SJCRH30 (cell line): ENCODE results near the gene ZNF592. TPM values are rescaled to one million over a fixed set of nuclear protein-coding genes. Genes with fewer than 3 reads are reported as not detected.

Source experiments
- DNase-seq, 2 experiments: peaks; one replicate each; pipeline ENCODE4 v3.0.0-alpha.2; 2015 to 2020
- H3K27ac ChIP-seq: fragments of 250-450 bp; sonication (Bioruptor Pico); 2 replicates; pipeline ENCODE4 v1.5.1; 2020; ENCODE audit warnings: mild to moderate bottlenecking, moderate library complexity
- H3K27me3 ChIP-seq: fragments of 250-450 bp; sonication (Bioruptor Pico); 2 replicates; pipeline ENCODE4 v1.5.1; 2020; ENCODE audit warnings: mild to moderate bottlenecking, moderate library complexity
- H3K36me3 ChIP-seq: fragments of 250-450 bp; sonication (Bioruptor Pico); 2 replicates; pipeline ENCODE4 v1.5.1; 2020; ENCODE audit warnings: mild to moderate bottlenecking, moderate library complexity
- H3K4me1 ChIP-seq: fragments of 250-450 bp; sonication (Bioruptor Pico); 2 replicates; pipeline ENCODE4 v1.5.1; 2020; ENCODE audit warnings: mild to moderate bottlenecking, moderate library complexity
- H3K4me3 ChIP-seq: fragments of 250-450 bp; sonication (Bioruptor Pico); 2 replicates; pipeline ENCODE4 v1.5.1; 2020; ENCODE audit warnings: mild to moderate bottlenecking, moderate library complexity
- H3K9me3 ChIP-seq: fragments of 250-450 bp; sonication (Bioruptor Pico); replicated peaks from 2 replicates; pipeline ENCODE4 v1.5.1; 2020; ENCODE audit warnings: mild to moderate bottlenecking, moderate library complexity
- total RNA-seq: library from RNA; depleted of rRNA; stranded (reverse); fragments of >200 nt; shearing (Covaris generic); gene quantifications from 2 replicates; pipeline ENCODE4 v1.2.3, GENCODE V29; 2014; rRNA removed

Gene ZNF592, protein sequence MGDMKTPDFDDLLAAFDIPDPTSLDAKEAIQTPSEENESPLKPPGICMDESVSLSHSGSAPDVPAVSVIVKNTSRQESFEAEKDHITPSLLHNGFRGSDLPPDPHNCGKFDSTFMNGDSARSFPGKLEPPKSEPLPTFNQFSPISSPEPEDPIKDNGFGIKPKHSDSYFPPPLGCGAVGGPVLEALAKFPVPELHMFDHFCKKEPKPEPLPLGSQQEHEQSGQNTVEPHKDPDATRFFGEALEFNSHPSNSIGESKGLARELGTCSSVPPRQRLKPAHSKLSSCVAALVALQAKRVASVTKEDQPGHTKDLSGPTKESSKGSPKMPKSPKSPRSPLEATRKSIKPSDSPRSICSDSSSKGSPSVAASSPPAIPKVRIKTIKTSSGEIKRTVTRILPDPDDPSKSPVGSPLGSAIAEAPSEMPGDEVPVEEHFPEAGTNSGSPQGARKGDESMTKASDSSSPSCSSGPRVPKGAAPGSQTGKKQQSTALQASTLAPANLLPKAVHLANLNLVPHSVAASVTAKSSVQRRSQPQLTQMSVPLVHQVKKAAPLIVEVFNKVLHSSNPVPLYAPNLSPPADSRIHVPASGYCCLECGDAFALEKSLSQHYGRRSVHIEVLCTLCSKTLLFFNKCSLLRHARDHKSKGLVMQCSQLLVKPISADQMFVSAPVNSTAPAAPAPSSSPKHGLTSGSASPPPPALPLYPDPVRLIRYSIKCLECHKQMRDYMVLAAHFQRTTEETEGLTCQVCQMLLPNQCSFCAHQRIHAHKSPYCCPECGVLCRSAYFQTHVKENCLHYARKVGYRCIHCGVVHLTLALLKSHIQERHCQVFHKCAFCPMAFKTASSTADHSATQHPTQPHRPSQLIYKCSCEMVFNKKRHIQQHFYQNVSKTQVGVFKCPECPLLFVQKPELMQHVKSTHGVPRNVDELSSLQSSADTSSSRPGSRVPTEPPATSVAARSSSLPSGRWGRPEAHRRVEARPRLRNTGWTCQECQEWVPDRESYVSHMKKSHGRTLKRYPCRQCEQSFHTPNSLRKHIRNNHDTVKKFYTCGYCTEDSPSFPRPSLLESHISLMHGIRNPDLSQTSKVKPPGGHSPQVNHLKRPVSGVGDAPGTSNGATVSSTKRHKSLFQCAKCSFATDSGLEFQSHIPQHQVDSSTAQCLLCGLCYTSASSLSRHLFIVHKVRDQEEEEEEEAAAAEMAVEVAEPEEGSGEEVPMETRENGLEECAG (N-terminal part only)
- total RNA-seq = 12.6 and 13.0 TPM in 2 replicates

DNA sequence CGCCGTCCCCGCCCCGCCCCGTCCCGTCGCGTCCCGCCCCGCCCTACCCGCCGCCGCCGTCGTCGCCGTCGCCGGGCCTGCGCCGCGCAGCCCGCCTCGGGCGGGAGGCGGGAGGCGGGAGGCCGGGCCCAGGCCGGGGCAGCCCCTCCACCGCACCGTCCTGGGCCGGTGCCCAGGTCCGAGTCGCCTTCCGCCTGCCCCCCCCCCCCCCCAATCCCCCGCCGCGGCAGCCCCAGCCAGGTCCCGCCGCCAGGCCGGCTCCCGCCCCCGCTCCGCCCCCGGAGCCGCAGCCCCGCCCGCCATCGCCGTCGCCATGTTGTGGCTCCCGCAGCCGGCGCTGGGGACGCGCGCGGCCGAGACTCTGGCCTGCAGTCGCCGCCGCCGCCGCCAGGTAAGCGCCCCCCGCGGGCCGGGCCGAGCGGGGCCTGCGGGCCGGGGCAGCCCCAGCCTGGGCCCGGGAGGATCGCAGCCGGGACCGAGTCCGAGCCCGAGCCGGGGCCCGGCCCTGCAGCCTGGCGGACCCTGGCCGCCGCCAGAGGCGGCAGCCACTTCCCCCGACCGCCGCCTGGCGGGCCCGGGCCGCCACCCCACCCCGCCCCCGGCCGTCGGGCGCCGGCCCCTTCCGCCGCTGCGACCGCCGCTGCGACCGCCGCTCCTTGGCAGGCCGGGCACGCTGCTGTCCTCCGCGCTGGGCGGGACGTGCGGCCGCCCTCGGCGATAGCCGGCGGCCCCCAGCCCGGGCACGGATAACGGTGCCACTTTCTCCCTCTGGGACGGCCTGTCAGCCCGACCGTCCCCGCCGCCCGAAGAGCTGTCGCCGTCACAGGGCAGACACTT, at the start of gene ZNF592:
ZNF592 (plus strand) TSS at position 319 of the 837 bp plus-strand sequence. CDS start 34,084 bp downstream, outside the sequence.
- no peaks in the 10 kb centered on the region for H3K36me3 ChIP-seq
- no peaks in the 10 kb centered on the region for H3K9me3 ChIP-seq
- H3K4me1 ChIP-seq = peaks cover 17% of the 10 kb centered on the region
- DNase-seq = peak; percentile 68 to 75
- no peaks in the 10 kb centered on the region for H3K27me3 ChIP-seq
- H3K4me3 ChIP-seq = peak within 1 kb of the TSS; percentile 92
- peak within 1 kb of the TSS; percentile 83 for H3K27ac ChIP-seq

DNA sequence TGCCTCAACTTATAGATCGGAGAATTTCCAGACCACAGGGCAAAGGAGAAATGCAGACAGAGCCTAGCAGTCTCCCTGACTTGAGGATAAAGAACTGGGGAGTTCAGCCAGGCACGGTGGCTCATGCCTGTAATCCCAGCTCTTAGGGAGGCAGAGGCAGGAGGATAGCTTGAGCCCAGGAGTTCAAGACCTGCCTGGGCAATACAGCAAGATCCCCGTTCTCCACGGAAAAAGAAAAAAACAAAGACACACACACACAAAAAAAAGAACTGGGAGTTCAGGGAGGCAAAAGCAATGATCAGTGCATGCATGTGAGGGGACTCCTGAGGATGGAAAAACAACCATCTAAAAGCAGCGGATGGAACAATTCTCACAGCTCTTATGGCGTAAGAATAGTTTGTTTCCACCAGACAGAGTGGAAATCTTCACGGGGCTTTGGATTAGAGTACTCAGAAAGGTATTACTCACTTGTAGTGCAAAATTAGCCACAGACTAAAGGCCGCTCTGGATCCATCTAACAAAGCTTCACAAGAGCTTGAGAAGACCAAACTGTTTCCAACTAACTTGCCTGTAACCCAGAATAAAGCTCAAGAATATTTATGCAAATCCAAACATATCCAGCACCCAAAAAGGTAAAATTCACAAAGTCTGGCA, 48.7 kb upstream of the ZNF592 start:
- H3K4me1 ChIP-seq = no peaks in the 10 kb centered on the region
- no peak overlapping the region for H3K27ac ChIP-seq
- H3K36me3 ChIP-seq = peaks cover 16% of the 10 kb centered on the region; the same call in 1 of the 2 replicates
- H3K27me3 ChIP-seq = no peaks in the 10 kb centered on the region; the same call in 1 of the 2 replicates
- H3K9me3 ChIP-seq = no peaks in the 10 kb centered on the region
- H3K4me3 ChIP-seq = no peak overlapping the region
- no peak for DNase-seq

DNA sequence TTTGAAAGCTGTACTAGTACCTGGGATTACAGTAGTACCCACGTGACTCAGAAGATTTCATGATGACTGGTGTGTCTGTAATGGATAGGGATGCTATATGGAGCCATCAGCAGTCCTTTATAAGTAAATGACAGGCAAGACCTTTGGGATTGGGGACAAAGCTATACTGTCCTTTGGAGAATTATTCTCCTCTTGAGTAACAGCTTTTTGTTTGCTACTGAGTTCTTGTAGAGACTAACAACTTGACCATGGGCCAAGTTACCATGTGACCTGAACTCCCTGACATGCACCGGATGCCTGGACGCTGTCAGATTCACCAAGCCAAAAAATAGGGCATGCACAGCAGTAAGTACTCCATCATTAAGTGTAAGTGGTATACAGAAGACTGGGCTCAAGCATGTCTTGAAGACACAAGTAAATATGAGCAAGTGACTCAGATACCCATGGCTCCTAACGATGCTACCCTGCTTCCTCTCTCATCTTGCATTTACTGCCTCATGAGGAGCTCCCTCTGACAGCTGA, 45.4 kb upstream of the ZNF592 start:
- no peaks in the 10 kb centered on the region for H3K9me3 ChIP-seq
- H3K27me3 ChIP-seq = no peaks in the 10 kb centered on the region; the same call in 1 of the 2 replicates
- H3K36me3 ChIP-seq = peaks cover 24% of the 10 kb centered on the region
- no peak for DNase-seq
- no peaks in the 10 kb centered on the region for H3K4me1 ChIP-seq
- H3K4me3 ChIP-seq = no peak overlapping the region
- H3K27ac ChIP-seq = no peak overlapping the region

DNA sequence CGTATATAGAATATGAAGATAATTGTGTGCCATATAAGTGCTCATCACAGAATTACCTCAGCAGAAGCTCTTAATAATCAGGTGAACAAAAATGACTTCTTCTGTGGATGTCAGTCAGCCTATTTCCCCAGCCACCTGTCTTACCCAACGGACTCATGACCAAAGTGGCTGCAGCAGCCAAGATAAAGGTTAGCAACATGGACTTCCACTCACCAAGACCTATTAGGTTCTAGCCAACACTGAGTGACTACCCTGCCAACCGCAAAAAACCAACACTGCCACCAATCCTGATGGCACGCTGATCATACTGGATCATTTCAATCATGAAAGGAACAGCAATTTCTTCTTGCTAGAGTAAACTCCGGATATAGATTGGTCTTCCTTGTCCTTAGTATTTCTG, 44.6 kb upstream of the ZNF592 start:
- no peaks in the 10 kb centered on the region for H3K4me1 ChIP-seq
- H3K36me3 ChIP-seq = peaks cover 24% of the 10 kb centered on the region
- no peak for DNase-seq
- H3K27me3 ChIP-seq = no peaks in the 10 kb centered on the region
- no peaks in the 10 kb centered on the region for H3K9me3 ChIP-seq
- H3K4me3 ChIP-seq = no peak overlapping the region
- no peak overlapping the region for H3K27ac ChIP-seq

DNA sequence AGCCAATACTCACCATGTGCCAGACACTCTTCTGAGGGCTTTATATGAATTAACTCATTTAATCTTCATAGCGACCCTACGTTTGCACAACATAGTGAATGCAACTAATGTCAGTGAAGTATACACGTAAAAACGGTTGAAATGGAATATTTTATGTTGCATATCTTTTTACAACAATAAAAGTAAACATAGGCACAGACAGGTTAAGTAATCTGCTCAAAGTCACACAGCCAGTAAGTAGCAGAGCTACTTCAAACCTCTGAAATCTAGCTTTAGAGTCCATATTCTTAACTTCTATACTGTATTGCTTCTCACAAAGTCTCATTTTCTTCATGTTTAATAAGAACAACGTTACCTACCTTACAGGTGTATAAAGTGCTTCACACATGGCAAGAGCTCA, 34.0 kb upstream of the ZNF592 start:
- no peaks in the 10 kb centered on the region for H3K27me3 ChIP-seq
- H3K9me3 ChIP-seq = no peaks in the 10 kb centered on the region
- H3K27ac ChIP-seq = no peak overlapping the region
- peaks cover 5% of the 10 kb centered on the region; the same call in 1 of the 2 replicates for H3K4me1 ChIP-seq
- DNase-seq = no peak
- peaks cover 9% of the 10 kb centered on the region for H3K36me3 ChIP-seq
- H3K4me3 ChIP-seq = peak overlapping the region; percentile 86

DNA sequence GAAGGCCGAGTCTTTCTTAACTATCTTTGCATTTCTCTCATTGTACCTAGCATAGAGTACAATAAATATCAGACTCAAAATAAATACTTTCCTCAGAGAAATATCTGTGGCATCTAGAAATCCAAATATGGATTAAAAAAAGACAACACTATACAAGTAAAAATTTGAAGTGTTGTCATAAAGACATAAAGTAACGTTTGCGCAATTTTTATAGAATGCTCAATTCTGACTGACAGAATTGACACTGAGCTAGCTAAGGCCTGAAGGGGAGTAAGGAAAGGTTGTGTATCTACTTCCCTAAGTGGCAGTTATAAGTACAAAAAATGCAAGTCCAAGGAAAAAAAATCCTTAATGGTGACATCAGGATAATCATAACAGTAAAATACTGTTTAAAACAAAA, 33.6 kb upstream of the ZNF592 start:
- H3K9me3 ChIP-seq = no peaks in the 10 kb centered on the region
- peak overlapping the region; percentile 86 for H3K4me3 ChIP-seq
- no peak for DNase-seq
- peaks cover 5% of the 10 kb centered on the region; the same call in 1 of the 2 replicates for H3K4me1 ChIP-seq
- no peaks in the 10 kb centered on the region for H3K27me3 ChIP-seq
- peaks cover 6% of the 10 kb centered on the region for H3K36me3 ChIP-seq
- H3K27ac ChIP-seq = no peak overlapping the region; the same call in 1 of the 2 replicates

DNA sequence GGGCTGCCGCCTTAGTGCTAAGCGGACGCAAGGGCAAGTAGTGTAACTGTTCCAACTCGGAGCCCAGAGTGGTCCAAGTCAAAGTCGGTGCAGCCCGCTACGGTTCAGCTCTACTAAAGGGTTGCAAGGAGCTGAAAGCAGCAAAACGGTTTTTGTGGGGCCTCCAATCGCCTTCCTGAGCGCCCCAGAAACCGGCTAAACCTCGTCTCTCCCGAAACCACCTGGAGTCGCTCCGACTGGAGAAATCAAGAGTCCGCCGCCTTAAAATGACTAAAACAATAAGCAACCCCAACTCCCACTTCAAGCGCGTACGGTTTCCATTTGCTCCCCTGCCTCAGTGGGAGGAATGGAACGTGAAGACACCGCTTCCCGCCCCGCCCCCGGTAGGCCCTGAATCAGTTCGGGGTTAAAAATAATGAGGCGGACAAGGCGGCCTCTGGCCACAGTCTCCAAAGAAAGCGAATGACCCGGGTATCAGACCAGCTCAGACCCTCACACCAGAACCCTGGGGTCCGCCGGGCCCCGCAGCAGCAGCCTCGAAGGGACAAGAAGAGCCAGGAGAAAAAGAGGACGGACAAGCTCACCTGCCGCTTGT, 32.9 kb upstream of the ZNF592 start:
- Histone ChIP-seq H3K27me3 (no peaks in the 10 kb centered on the region), H3K9me3 (no peaks in the 10 kb centered on the region), H3K4me1 (peaks cover 5% of the 10 kb centered on the region; the same call in 1 of the 2 replicates), H3K27ac (peak overlapping the region; percentile 62), H3K36me3 (no peaks in the 10 kb centered on the region; the same call in 1 of the 2 replicates), H3K4me3 (peak overlapping the region; percentile 86)
- DNase-seq = peak; percentile 11 to 44

DNA sequence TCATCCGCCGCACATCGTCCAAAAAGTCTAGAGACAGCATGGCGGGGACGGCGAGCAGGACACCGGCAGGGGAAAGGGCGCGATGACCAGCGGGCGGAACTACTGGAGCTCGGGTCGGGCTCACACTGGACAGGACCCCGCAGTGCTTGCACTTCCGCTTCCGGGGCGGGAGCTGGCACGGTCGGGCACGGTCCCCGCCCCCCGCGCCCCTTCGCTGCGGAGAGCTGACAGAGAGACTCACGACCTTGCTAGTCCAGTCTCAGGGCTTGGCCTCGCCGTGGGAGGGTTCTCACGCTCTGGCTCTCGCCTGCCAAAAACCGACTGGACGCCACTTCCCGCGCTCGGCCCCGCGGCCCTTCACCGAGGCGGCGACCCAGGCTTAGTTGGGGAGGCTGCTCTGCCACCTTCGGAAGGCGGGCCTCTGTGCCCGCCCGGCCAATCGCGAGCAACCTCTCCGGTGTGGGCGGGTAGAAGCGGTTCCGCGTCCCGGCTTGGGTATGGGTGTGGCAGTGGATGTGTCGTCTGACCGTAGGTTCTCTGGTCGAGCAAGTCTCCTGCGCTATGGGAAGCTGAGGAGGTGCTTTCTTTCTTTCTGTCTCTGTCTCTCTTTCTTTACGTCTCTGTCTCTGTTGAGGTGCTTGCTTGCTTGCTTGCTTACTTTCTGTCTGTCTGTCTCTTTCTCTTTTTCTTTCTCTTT, 32.2 kb upstream of the ZNF592 start, which contains the start of gene SEC11A:
SEC11A (minus strand) TSS at position 104 of the 697 bp plus-strand sequence; CDS start at position 40, 64 bp downstream.
- peak; percentile 94 for DNase-seq
- Histone ChIP-seq H3K4me3 (peak within 1 kb of the TSS; percentile 86), H3K27me3 (no peaks in the 10 kb centered on the region), H3K9me3 (no peaks in the 10 kb centered on the region), H3K36me3 (no peaks in the 10 kb centered on the region), H3K4me1 (peaks cover 9% of the 10 kb centered on the region), H3K27ac (peak within 1 kb of the TSS; percentile 62)

DNA sequence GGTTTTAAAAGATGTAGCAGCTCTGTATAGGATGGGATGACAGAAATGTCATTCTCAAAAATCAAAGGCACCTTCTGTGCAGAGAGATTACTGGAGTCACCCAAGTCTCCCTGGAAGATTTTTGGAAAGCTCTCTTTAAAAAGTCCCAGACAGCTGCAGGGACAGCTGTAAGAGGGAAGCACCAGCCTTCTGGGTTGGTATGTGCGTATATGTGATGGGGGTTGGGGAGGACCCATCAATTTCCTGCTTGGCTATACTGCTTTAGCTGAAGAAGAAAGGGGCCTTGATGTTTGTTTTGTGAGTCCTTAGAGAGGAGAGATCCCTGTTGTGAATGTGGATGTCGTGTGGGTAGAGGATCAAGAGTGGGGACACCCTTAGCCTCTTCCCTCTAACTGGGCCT, 27.0 kb upstream of the ZNF592 start:
- Histone ChIP-seq H3K27ac (no peak overlapping the region), H3K9me3 (no peaks in the 10 kb centered on the region)
- peak; percentile 61 to 73 for DNase-seq

DNA sequence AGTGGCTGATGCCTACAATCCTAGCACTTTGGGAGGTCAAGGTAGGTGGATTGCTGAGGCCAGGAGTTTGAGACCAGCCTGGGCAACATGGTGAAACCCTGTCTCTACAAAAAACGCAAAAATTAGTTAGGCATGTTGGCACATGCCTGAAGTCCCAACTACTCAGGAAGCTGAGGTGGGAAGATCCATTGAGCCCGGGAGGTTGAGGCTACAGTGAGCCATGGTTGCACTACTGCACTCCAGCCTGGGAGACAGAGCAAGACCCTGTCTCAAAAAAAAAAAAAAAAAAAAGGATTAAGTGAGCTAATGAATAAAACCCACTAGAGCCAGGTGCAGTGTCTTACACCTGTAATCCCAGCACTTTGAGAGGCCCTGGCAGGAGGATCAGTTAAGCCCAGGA, 25.8 kb upstream of the ZNF592 start:
- H3K27ac ChIP-seq = no peak overlapping the region
- H3K9me3 ChIP-seq = no peaks in the 10 kb centered on the region
- peaks cover 17% of the 10 kb centered on the region for H3K4me1 ChIP-seq
- H3K27me3 ChIP-seq = no peaks in the 10 kb centered on the region
- DNase-seq = no peak
- H3K36me3 ChIP-seq = no peaks in the 10 kb centered on the region
- no peak overlapping the region for H3K4me3 ChIP-seq

More for the DNA sequence above, 27.0 kb upstream of the ZNF592 start:
- no peaks in the 10 kb centered on the region for H3K27me3 ChIP-seq
- H3K36me3 ChIP-seq = no peaks in the 10 kb centered on the region
- peaks cover 17% of the 10 kb centered on the region for H3K4me1 ChIP-seq
- no peak overlapping the region for H3K4me3 ChIP-seq

DNA sequence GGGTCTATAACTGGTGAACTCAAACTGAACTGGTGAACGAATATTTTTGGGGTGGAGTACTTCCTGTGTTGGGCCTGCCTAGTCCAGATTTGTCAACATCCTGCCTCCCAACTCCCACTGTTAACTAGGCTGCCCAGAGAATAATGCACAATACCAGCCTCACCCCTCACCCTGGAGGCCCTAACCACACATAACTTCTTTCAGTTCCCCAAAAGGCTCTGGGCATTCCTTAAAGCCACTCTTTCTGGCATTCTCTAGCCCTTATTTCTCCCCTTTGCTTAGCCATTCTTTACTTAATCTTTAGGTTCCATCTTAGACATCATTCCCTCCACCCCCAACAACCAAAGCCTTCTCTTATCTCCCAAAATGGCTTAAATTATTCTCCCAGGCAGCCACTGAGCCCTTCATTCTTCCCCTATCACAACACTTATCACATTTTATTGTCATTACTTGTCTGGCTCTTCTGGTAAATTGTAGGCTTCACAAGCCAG, 23.3 kb upstream of the ZNF592 start:
- DNase-seq = no peak

DNA sequence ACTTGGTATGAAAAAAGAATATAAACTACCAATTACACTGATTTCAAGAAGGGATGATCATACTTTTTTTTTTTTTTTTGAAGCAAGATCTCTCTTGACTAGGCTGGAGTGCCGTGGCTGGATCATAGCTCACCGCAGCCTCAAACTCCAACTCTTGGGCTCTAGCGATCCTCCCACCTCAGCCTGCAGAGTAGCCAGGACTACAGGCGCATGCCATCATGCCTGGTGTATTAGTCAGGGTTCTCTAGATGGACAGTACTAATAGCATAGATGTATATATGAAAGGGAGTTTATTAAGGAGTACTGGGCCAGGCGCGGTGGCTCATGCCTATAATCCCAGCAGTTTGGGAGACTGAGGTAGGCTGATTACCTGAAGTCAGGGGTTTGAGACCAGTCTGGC, 21.0 kb upstream of the ZNF592 start:
- H3K27me3 ChIP-seq = no peaks in the 10 kb centered on the region
- no peaks in the 10 kb centered on the region for H3K36me3 ChIP-seq
- H3K4me1 ChIP-seq = peaks cover 11% of the 10 kb centered on the region
- H3K4me3 ChIP-seq = no peak overlapping the region
- DNase-seq = no peak
- no peaks in the 10 kb centered on the region for H3K9me3 ChIP-seq
- no peak overlapping the region for H3K27ac ChIP-seq

More for the DNA sequence above, 23.3 kb upstream of the ZNF592 start:
- Histone ChIP-seq H3K4me3 (no peak overlapping the region), H3K4me1 (peaks cover 17% of the 10 kb centered on the region), H3K27me3 (no peaks in the 10 kb centered on the region), H3K9me3 (no peaks in the 10 kb centered on the region), H3K27ac (no peak overlapping the region), H3K36me3 (no peaks in the 10 kb centered on the region)
